Measurements from ENCODE around the gene TLE1.

Gene TLE1

DNA sequence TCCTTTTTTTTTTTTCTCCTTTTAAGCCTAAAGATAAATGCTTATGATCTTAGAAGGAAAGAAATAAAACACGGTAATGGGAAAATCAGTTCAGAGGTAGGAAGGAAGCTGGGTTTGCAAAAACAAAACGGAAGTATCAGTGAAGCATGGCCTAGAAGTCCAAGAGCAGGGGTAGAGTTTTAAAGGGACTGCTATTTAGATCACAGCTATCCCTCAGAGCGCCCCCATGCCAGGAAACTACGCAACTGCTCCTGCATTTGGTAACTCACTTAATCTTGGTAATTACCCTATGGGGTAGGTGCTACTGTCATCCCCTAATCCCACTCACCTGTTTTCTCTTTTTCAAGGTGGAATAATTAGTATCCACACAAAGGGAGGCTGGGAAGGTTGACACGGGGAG, 16.0 kb downstream of the TLE1 start:
- TF ChIP-seq CTCF (conservative IDR thresholded peaks at IDR 0.05; ENCODE audit: low read depth, low read length) = no peak
- Histone ChIP-seq H3K4me2 (no peak overlapping the region), H3K27ac (no peak overlapping the region), H3K4me1 (ENCODE audit: low read depth, poor library complexity, severe bottlenecking) (no peaks in the 10 kb centered on the region), H3K27me3 (ENCODE audit: insufficient read depth, low read depth) (no peaks in the 10 kb centered on the region), H3K36me3 (ENCODE audit: insufficient read depth) (no peaks in the 10 kb centered on the region), H4K20me1 (ENCODE audit: insufficient read depth) (no peaks in the 10 kb centered on the region), H2AFZ (ENCODE audit: low read depth) (no peak overlapping the region), H3K79me2 (ENCODE audit: insufficient read depth, low read depth) (no peaks in the 10 kb centered on the region), H3K4me3 (IDR thresholded peaks at IDR 0.05; ENCODE audit: insufficient read depth, low read depth, low read length) (no peak overlapping the region), H3K9ac (no peak overlapping the region)

DNA sequence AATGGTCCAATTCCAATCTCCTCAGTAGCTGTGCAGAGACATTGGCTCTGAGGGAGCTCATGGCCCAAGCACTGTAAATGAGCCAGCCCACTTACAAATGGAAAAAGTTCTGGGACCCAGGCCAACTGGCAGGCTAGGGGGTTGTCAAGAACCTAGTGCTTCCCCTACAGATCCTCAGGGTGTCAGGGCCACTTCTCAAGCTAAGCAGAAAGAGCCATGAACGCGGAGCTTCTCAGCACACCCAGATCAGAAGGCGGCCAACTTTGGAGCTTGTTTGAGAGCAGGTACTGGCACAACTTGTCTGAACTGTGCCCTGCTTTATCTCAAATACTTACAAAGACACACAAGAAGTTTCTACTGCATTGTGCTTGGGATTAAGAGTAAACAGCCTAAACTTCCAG, 17.5 kb downstream of the TLE1 start:
- no peaks in the 10 kb centered on the region for H4K20me1 ChIP-seq (ENCODE audit: insufficient read depth)
- TF ChIP-seq CTCF (conservative IDR thresholded peaks at IDR 0.05; ENCODE audit: low read depth, low read length) = no peak
- H2AFZ ChIP-seq (ENCODE audit: low read depth) = no peak overlapping the region
- no peaks in the 10 kb centered on the region for H3K27me3 ChIP-seq (ENCODE audit: insufficient read depth, low read depth)
- H3K4me2 ChIP-seq = no peak overlapping the region
- H3K27ac ChIP-seq = no peak overlapping the region
- no peaks in the 10 kb centered on the region for H3K79me2 ChIP-seq (ENCODE audit: insufficient read depth, low read depth)
- H3K4me3 ChIP-seq (IDR thresholded peaks at IDR 0.05; ENCODE audit: insufficient read depth, low read depth, low read length) = no peak overlapping the region
- H3K4me1 ChIP-seq (ENCODE audit: low read depth, poor library complexity, severe bottlenecking) = no peaks in the 10 kb centered on the region
- no peak overlapping the region for H3K9ac ChIP-seq
- no peaks in the 10 kb centered on the region for H3K36me3 ChIP-seq (ENCODE audit: insufficient read depth)

- no peak for TF ChIP-seq CTCF (conservative IDR thresholded peaks at IDR 0.05; ENCODE audit: low read depth, low read length)
- H4K20me1 ChIP-seq (ENCODE audit: insufficient read depth) = no peaks in the 10 kb centered on the region
- no peaks in the 10 kb centered on the region for H3K4me1 ChIP-seq (ENCODE audit: low read depth, poor library complexity, severe bottlenecking)
- no peaks in the 10 kb centered on the region for H3K27me3 ChIP-seq (ENCODE audit: insufficient read depth, low read depth)
- no peaks in the 10 kb centered on the region for H3K79me2 ChIP-seq (ENCODE audit: insufficient read depth, low read depth)
- no peaks in the 10 kb centered on the region for H3K36me3 ChIP-seq (ENCODE audit: insufficient read depth)
- no peak overlapping the region for H3K4me2 ChIP-seq
- H3K9ac ChIP-seq = no peak overlapping the region
- no peak overlapping the region for H3K27ac ChIP-seq
- no peak overlapping the region for H2AFZ ChIP-seq (ENCODE audit: low read depth)
- H3K4me3 ChIP-seq (IDR thresholded peaks at IDR 0.05; ENCODE audit: insufficient read depth, low read depth, low read length) = no peak overlapping the region
Observed at GRCh38 chr9:81669866-81670265, 19.5 kb downstream of the TLE1 start.

DNA sequence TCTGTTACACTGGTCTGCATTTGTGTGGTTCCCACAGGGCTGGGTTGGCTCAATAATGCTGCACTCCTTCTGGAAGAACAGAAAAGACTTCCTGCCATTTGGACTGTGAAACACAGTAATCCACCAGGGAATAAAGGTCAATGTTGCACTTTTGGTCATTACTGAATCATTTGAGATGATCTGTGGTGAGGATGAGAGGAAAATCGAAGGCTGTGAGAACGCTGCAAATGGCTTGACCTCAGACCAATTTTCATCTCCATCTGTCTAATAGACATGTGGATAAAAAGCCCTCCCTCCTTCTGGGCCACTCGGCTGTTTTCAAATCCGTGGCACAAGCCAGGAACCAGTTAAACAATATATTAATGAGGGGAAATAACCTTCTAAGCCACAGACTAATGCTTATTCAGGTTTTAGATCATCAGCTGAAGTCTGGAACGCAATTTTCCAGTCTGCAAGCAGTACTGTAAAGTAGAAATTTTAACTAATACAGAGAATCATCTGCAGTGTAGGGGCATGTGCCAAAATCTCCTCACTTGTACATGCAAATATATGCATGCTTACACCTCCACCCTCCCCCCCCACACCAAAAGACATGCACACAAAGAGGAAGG, 20.2 kb downstream of the TLE1 start:
- no peak overlapping the region for H3K9ac ChIP-seq
- H3K79me2 ChIP-seq (ENCODE audit: insufficient read depth, low read depth) = no peaks in the 10 kb centered on the region
- no peaks in the 10 kb centered on the region for H4K20me1 ChIP-seq (ENCODE audit: insufficient read depth)
- no peak overlapping the region for H3K27ac ChIP-seq
- no peak overlapping the region for H3K4me2 ChIP-seq
- H3K27me3 ChIP-seq (ENCODE audit: insufficient read depth, low read depth) = no peaks in the 10 kb centered on the region
- no peak for TF ChIP-seq CTCF (conservative IDR thresholded peaks at IDR 0.05; ENCODE audit: low read depth, low read length)
- H3K4me1 ChIP-seq (ENCODE audit: low read depth, poor library complexity, severe bottlenecking) = no peaks in the 10 kb centered on the region
- H3K4me3 ChIP-seq (IDR thresholded peaks at IDR 0.05; ENCODE audit: insufficient read depth, low read depth, low read length) = no peak overlapping the region
- H3K36me3 ChIP-seq (ENCODE audit: insufficient read depth) = no peaks in the 10 kb centered on the region
- no peak overlapping the region for H2AFZ ChIP-seq (ENCODE audit: low read depth)

All from KMS-11 (cell line).